Fibroblast of lung (primary cell): Measurements from ENCODE around the gene FSTL5. TPM values are rescaled to one million over a fixed set of nuclear protein-coding genes. Genes with fewer than 3 reads are reported as not detected.
A peak's percentile ranks its signal among the peaks of the same experiment; 100 is the strongest.
"Not testable (repeated sequence)": the region's sequence is repeated elsewhere in the genome, so short reads cannot be mapped to it uniquely, and the experiment has no call there.

Source experiments
- DNase-seq, 2 donors: peaks; one replicate each; pipeline versions ENCODE4 v3.0.0 to v3.0.0-alpha.2; 2010; ENCODE audit warnings: low read depth in 2 of 2
- H2AFZ ChIP-seq: 2 replicates; pipeline ENCODE4 v1.5.1; 2012; ENCODE audit warnings: low read length, control low read depth, inconsistent platforms
- H3K27ac ChIP-seq: 2 replicates; pipeline ENCODE4 v1.5.1; 2011; ENCODE audit warnings: low read length, control low read depth; ENCODE audit not compliant: insufficient read depth
- H3K27me3 ChIP-seq: 2 replicates; pipeline ENCODE4 v1.5.1; 2011; ENCODE audit warnings: mild to moderate bottlenecking, low read length; ENCODE audit not compliant: control insufficient read depth, insufficient read depth
- H3K36me3 ChIP-seq: 2 replicates; pipeline ENCODE4 v1.5.1; 2011; ENCODE audit warnings: low read length; ENCODE audit not compliant: control insufficient read depth, insufficient read depth
- H3K4me1 ChIP-seq: 2 replicates; pipeline ENCODE4 v1.5.1; 2011; ENCODE audit warnings: low read length; ENCODE audit not compliant: control insufficient read depth, insufficient read depth; ENCODE audit errors: extremely low read depth
- H3K4me2 ChIP-seq: 2 replicates; pipeline ENCODE4 v1.5.1; 2011; ENCODE audit warnings: low read length, control low read depth; ENCODE audit not compliant: insufficient read depth; ENCODE audit errors: extremely low read depth
- H3K4me3 ChIP-seq, 4 experiments: fragments of 200-600 bp in 1 of 4; sonication (generic) in 1 of 4; replicated peaks in 1 of 4; 2 replicates each; pipeline ENCODE4 v1.5.1; 2011 to 2016; ENCODE audit warnings: low read length in 4 of 4, low read depth in 3 of 4, mild to moderate bottlenecking in 3 of 4, control low read depth in 2 of 4, inconsistent platforms in 1 of 4, mixed read lengths in 1 of 4; ENCODE audit not compliant: insufficient read depth in 1 of 4; ENCODE audit errors: control extremely low read depth in 1 of 4
- H3K79me2 ChIP-seq: 2 replicates; pipeline ENCODE4 v1.5.1; 2012; ENCODE audit warnings: mild to moderate bottlenecking, low read length, inconsistent platforms; ENCODE audit not compliant: control insufficient read depth, insufficient read depth
- H3K9ac ChIP-seq: 2 replicates; pipeline ENCODE4 v1.5.1; 2011; ENCODE audit warnings: mild to moderate bottlenecking, low read length, control low read depth; ENCODE audit not compliant: insufficient read depth
- H3K9me3 ChIP-seq: 2 replicates; pipeline ENCODE4 v1.5.1; 2012; ENCODE audit warnings: low read depth, low read length; ENCODE audit not compliant: control insufficient read depth, insufficient read depth
- H4K20me1 ChIP-seq: 2 replicates; pipeline ENCODE4 v1.5.1; 2011; ENCODE audit warnings: low read length; ENCODE audit not compliant: control insufficient read depth, insufficient read depth; ENCODE audit errors: extremely low read depth
- EZH2 ChIP-seq: IDR thresholded peaks from 2 replicates; pipeline ENCODE4 v1.5.1; 2012; ENCODE audit warnings: low read length, control low read depth, mild to moderate bottlenecking; ENCODE audit errors: missing control alignments
- polyA plus RNA-seq, 2 donors: library from polyadenylated mRNA; depleted of rRNA in 1 of 2; stranded (reverse) in 1 of 2; unstranded in 1 of 2; fragments of >200 nt; gene quantifications; 2 replicates each; pipeline ENCODE4 v1.2.1, GENCODE V29; 2011 to 2012; ENCODE audit warnings: missing spikeins in 1 of 2
- total RNA-seq: library from RNA; depleted of rRNA; stranded (reverse); fragments of >200 nt; gene quantifications from 2 replicates; pipeline ENCODE4 v1.2.1, GENCODE V29; 2014
- TF ChIP-seq, protein P1 (sequence below), 2 donors: IDR thresholded peaks in 1 of 2; conservative IDR thresholded peaks in 1 of 2; 1 replicate in 1 of 2; 2 replicates in 1 of 2; pipeline ENCODE4 v1.5.1; 2011 to 2012; ENCODE audit warnings: low read length in 2 of 2, control low read depth in 1 of 2, inconsistent platforms in 1 of 2, low read depth in 1 of 2, mild to moderate bottlenecking in 1 of 2

The FSTL5 gene
- total and polyA plus RNA-seq, 2 donors (not counting 1 experiment from before 2014, with no cell fraction given), result 0.11 to 0.33 TPM

DNA sequence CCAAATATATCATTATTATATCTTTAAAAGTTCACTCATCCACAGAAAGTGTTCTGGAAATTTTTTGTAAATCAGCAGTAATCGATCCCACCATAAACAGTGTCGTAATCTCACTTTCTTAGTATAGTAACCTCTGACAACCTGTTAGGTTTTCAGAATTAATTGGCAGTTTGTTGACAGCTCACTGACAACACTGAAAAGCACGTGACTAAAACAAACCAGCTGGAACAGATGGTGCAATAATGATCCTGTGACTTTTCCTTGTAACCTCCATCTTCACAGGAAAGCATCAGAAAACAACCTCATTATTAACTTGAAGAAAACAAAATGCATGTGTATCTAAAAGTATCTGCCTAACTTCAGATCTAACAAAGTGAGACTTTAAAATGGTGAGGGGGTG, 48.5 kb downstream of the FSTL5 start:
- H3K4me3 ChIP-seq, result no peak overlapping the region
- no peaks in the 10 kb centered on the region for H3K27me3 ChIP-seq
- peak in 1 of 2 donors; percentile 0 for DNase-seq
- H3K36me3 ChIP-seq, result no peaks in the 10 kb centered on the region
- H3K4me1 ChIP-seq, result no peaks in the 10 kb centered on the region
- H3K9ac ChIP-seq, result no peak overlapping the region
- no peaks in the 10 kb centered on the region for H4K20me1 ChIP-seq
- no peak overlapping the region for H3K4me2 ChIP-seq
- no peaks in the 10 kb centered on the region for H3K79me2 ChIP-seq
- no peaks in the 10 kb centered on the region for H3K9me3 ChIP-seq
- H2AFZ ChIP-seq, result no peak overlapping the region
- TF ChIP-seq, protein P1, sequence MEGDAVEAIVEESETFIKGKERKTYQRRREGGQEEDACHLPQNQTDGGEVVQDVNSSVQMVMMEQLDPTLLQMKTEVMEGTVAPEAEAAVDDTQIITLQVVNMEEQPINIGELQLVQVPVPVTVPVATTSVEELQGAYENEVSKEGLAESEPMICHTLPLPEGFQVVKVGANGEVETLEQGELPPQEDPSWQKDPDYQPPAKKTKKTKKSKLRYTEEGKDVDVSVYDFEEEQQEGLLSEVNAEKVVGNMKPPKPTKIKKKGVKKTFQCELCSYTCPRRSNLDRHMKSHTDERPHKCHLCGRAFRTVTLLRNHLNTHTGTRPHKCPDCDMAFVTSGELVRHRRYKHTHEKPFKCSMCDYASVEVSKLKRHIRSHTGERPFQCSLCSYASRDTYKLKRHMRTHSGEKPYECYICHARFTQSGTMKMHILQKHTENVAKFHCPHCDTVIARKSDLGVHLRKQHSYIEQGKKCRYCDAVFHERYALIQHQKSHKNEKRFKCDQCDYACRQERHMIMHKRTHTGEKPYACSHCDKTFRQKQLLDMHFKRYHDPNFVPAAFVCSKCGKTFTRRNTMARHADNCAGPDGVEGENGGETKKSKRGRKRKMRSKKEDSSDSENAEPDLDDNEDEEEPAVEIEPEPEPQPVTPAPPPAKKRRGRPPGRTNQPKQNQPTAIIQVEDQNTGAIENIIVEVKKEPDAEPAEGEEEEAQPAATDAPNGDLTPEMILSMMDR (conservative IDR thresholded peaks at IDR 0.05 in 1 of 2, IDR thresholded peaks at IDR 0.05 in 1 of 2; ENCODE audit: low read depth in 1 of 2, low read length in 2 of 2), result no peak
- no peak for TF ChIP-seq EZH2
- H3K27ac ChIP-seq, result no peak overlapping the region

DNA sequence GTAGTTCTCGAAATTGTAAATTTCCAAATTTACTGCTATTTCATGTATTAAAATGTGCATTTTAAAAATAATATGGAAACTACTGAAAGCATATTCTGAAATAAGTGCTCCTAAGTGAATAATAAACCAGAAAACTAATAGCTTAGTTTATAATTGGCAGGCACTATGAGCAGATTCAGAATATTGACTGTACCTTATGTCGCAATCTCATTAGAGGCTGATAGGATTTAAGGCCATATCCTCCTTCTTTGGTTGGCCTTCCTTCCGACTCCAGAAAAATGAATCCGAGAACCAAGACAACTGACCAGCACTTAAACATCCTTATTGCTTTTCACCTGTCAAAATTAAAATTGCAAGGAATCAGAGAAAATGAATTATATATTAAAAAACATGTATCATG, 52.7 kb downstream of the FSTL5 start:
- Histone ChIP-seq H3K27ac (no peak overlapping the region), H3K4me2 (no peak overlapping the region), H2AFZ (no peak overlapping the region), H3K36me3 (no peaks in the 10 kb centered on the region), H3K79me2 (no peaks in the 10 kb centered on the region), H3K4me3 (no peak overlapping the region), H3K27me3 (no peaks in the 10 kb centered on the region), H3K9ac (no peak overlapping the region), H4K20me1 (no peaks in the 10 kb centered on the region), H3K9me3 (no peaks in the 10 kb centered on the region), H3K4me1 (no peaks in the 10 kb centered on the region)
- no peak for DNase-seq
- TF ChIP-seq EZH2, result no peak
- TF ChIP-seq, protein P1 (conservative IDR thresholded peaks at IDR 0.05 in 1 of 2, IDR thresholded peaks at IDR 0.05 in 1 of 2; ENCODE audit: low read depth in 1 of 2, low read length in 2 of 2), result no peak

DNA sequence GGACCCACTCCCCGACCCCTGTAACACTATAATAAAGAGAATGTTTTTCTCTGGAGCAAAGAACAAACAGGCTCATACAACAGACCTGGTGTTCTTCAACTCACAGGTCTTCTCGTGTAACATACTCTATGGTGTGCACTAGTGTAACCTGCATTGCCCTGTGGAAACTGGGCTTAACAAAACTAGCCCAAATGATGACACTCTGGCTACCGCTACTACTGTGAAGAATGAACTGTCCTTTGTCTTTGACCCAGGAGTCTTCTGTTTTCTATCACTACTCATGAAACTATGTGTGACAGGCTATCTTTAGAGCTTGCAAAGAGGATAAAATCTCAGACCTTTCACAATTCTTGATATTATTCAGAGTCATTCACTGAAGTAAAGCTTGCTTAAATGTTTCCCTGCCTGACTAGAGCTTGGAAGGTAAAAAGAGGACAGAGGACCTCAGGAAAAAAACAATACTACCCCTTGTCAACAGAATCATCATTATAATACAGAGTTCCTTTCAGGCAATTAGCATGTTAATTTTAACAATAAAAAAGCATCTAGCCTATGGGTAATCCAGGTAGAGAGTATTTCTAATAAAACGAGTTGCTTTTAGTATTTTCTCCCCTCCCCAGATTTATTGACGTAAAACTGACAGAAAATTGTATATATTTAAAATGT, 59.2 kb downstream of the FSTL5 start:
- no peaks in the 10 kb centered on the region for H3K27me3 ChIP-seq
- TF ChIP-seq, protein P1 (conservative IDR thresholded peaks at IDR 0.05 in 1 of 2, IDR thresholded peaks at IDR 0.05 in 1 of 2; ENCODE audit: low read depth in 1 of 2, low read length in 2 of 2), result no peak
- no peak for TF ChIP-seq EZH2
- H3K4me1 ChIP-seq, result no peaks in the 10 kb centered on the region
- H3K4me2 ChIP-seq, result no peak overlapping the region
- H3K36me3 ChIP-seq, result no peaks in the 10 kb centered on the region
- H2AFZ ChIP-seq, result no peak overlapping the region
- H3K27ac ChIP-seq, result no peak overlapping the region
- H3K79me2 ChIP-seq, result no peaks in the 10 kb centered on the region
- no peaks in the 10 kb centered on the region for H3K9me3 ChIP-seq
- no peak overlapping the region for H3K4me3 ChIP-seq
- no peaks in the 10 kb centered on the region for H4K20me1 ChIP-seq
- no peak for DNase-seq
- no peak overlapping the region for H3K9ac ChIP-seq

DNA sequence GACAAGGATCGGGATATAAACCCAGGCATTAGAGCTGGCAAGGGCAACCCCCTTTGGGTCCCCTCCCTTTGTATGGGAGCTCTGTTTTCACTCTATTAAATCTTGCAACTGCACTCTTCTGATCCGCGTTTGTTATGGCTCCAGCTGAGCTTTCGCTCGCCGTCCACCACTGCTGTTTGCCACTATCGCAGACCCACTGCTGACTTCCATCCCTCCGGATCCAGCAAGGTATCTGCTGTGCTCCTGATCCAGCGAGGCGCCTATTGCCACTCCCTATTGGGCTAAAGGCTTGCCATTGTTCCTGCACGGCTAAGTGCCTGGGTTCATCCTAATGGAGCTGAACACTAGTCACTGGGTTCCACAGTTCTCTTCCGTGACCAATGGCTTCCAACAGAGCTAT, 59.9 kb downstream of the FSTL5 start:
- H3K9ac ChIP-seq, DNase-seq, H3K27ac ChIP-seq, H3K36me3 ChIP-seq, H2AFZ ChIP-seq, H3K4me3 ChIP-seq, H3K9me3 ChIP-seq, H3K4me2 ChIP-seq, H3K27me3 ChIP-seq, H4K20me1 ChIP-seq, H3K4me1 ChIP-seq, H3K79me2 ChIP-seq: not testable (repeated sequence)
